HG02678 (cell line): ENCODE measurements around the gene GRIN2A.

ENCODE experiments used
- ATAC-seq: cut with Tn5 transposase; IDR thresholded peaks from one replicate; pipeline ENCODE4 v1.9.1; 2021; ENCODE audit warnings: mild to moderate bottlenecking, moderate library complexity; ENCODE audit not compliant: unreplicated experiment

GRIN2A gene

GRCh38 chr16:10137341-10137740, 44.9 kb downstream of the GRIN2A start:
- no peak for ATAC-seq

DNA sequence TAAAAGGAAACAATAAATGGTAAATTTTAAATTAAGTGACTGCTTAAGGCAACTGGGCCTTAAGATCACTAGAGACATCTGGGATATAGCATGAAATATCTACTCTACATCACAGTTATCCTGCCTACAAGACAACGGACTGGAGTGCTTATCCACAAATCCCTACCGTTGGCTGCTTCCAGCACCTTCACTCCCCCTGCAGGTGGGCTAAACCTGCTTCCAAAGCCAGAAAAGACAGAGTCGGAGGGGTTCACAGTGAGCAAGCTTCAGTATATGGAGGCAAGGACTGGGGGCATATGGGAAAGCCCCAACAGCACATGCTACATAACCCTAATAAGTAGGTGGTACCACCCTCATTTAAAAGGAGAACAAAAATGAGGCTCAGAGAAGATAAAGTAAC, 45.3 kb downstream of the GRIN2A start:
- ATAC-seq, result no peak

DNA sequence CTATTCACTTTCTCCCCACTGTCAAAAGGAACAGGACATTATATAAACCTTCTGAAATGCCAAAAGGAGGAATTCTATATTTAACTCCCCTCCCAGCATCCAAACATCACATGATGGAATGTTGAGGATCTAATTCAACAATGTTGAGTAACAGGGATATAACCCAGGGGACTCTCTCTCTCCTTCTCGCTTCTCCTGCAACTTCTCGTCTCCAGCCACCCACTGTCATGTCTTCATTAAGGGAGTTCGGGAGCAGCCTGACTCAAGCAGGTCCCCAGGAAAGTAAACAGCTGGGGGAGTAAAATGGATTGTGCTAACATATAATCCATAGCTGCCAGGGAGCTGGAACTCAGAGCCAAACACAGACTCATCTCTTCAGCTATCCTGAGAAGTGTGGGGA, 51.7 kb downstream of the GRIN2A start:
- no peak for ATAC-seq

DNA sequence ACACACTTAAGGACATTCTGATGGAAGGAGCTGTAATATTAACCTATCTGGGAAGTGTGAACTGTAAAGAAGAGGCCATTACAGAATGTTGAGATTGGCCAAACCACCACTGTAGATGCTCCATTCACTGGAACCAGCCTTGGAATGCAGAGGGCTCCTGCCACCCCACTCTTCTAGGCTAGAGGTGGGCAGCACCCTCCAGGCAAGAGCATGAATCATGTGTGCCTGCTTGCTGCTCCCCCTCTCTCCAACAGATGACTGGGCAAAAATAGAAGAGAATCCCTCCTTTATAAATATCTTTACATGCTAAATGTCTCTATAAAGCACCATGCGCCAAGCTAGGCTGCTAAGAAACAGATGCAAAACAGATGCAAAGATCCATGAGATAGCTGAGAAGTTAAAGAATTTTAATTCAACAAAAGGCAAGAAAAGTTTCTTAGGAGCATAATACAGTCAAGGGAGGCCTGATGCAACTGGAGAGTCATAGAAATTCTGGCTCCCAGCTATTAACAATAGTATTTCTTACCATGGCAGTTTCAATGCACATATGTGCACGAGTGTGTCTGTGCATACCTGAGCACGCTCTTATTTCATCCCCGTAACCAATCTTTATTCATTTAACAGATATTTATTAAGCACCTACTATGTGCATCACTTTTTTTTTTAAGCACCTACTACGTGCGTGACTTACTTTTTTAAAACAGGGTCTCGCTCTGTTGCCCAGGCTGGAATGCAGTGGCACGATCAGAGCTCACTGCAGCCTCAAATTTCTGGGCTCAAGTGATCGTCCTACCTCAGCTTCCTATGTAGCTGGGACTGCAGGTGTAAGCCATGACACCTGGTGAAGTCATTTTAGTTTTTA, 53.6 kb downstream of the GRIN2A start:
- ATAC-seq, result no peak

- ATAC-seq, result no peak
Observed at GRCh38 chr16:10126686-10127085, 55.5 kb downstream of the GRIN2A start.

GRCh38 chr16:10123141-10123540, 59.1 kb downstream of the GRIN2A start:
- ATAC-seq, result no peak

DNA sequence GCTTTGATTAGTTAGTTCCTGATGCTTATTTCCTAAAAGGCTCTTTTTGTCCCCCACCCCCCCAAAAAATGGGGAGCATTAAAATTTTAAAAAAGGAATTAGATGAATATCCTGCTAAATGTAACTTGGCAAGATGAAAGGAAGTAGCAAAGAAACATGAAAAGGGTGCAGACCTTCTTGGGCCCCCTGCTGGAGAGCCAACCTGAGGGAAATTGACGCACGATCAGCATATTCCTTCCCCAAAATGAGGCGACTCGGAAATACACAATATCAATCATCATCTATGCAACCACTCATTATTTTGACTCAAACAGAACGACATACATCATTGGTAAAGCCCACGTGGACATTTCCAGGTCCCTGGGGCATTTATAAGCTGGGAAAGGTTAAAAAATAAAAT, 59.7 kb downstream of the GRIN2A start:
- no peak for ATAC-seq

- no peak for ATAC-seq
Observed at GRCh38 chr16:10121897-10122425, 60.3 kb downstream of the GRIN2A start.

- ATAC-seq, result no peak
Observed at GRCh38 chr16:10121491-10121890, 60.7 kb downstream of the GRIN2A start.

GRCh38 chr16:10120953-10121352, 61.3 kb downstream of the GRIN2A start:
- ATAC-seq, result no peak

GRCh38 chr16:10114409-10114808, 67.8 kb downstream of the GRIN2A start:
- no peak for ATAC-seq

GRCh38 chr16:10113248-10113647, 69.0 kb downstream of the GRIN2A start:
- ATAC-seq, result no peak

DNA sequence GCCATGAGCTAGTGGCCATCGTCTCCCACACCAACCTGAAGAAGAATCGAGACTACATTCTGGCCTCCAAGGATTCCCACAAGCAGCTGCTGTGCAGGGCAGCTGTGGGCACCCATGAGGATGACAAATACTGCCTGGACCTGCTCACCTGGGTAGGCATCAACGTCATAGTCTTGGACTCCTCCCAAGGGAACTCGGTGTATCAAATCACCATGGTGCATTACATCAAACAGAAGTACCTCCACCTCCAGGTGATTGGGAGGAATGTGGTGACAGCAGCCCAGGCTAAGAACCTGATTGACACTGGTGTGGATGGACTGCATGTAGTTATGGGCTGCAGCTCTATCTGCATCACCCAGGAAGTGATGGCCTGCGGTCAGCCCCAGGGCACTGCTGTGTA, 70.2 kb downstream of the GRIN2A start:
- ATAC-seq, result no peak

- ATAC-seq, result no peak
Observed at GRCh38 chr16:10111156-10111761, 71.0 kb downstream of the GRIN2A start.

GRCh38 chr16:10110552-10110951, 71.7 kb downstream of the GRIN2A start:
- no peak for ATAC-seq

GRCh38 chr16:10107081-10107480, 75.1 kb downstream of the GRIN2A start:
- ATAC-seq, result no peak

DNA sequence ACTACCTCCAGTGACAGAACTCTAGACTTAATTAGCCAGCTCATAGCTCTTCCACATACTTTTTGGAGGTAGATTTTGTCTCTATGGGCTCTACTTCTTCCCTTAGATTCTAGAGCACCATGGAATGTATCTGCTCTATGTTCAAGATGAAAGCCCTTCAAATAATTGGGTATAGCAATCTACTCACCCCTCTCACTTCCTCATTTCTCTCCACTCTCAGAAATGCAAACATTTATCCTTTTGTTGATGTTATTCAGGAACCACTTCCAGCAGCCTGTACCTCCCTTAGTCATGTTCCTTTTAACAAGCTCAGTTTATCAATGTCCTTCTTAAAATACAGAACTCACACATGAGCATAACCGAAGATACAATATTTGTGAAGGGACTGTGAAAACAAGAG, 78.5 kb downstream of the GRIN2A start:
- ATAC-seq, result no peak

GRCh38 chr16:10103118-10103517, 79.1 kb downstream of the GRIN2A start:
- no peak for ATAC-seq

- ATAC-seq, result no peak
Observed at GRCh38 chr16:10100829-10101228, 81.4 kb downstream of the GRIN2A start.

DNA sequence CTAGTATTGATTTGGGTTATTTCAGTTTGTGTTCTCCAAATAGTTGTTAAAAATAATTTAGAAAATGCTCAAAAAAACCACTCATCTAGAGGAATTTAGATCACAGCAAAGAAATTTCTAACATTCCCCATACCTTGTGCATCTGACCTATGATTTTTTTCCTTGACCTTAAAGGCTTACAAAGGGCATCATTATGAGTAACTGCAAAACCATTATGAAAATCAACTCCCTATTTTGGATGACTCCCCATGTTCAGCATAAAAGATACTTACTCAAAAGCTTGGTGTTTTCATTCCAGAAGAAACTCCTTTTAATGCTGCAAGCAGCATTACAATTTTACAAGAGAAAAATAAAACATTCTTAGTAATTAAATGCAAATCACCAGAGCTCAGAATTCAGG, 83.2 kb downstream of the GRIN2A start:
- ATAC-seq, result no peak

DNA sequence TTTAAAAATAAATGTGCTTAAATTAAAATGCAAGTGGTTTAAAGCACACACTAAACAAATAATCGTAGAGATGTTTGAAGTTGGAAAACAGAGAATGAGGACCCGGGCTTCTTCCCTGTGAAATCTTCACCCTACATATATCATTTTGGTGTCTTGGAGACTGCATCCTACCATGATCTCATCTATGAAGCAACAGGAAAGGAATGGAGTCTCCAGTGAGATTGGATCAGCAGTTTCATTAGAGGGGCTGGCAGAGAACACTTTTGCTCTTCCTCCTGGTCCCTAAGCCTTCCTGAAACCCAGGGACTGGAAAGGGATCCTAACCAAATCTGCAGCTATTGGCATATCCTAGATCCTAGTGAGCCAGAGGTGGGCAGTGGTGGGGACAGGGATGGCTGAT, 85.0 kb downstream of the GRIN2A start:
- no peak for ATAC-seq

DNA sequence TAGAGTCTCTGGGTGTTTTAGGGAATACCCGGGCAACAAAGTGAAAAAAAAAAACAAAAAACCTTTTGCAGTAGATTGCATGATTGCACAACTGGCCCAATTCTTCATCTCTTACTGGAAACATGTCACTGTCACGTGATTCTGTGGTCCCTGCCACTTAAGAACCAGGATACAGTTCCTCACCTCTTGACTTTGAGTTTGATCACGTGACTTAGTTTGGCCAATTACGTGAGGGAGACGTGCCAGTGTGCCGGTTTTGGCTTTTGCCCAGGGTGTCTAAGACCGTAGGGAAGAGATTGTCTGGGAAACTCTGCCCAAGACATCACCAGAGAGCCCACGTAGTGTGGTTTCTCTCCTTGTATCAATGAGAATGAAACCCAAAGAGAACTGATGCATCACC, 88.7 kb downstream of the GRIN2A start:
- ATAC-seq, result no peak
